NCI-H345 (cell line): ENCODE data around the gene ATG7.
A peak's percentile ranks its signal among the peaks of the same experiment; 100 is the strongest.
"Not testable (repeated sequence)": the region's sequence is repeated elsewhere in the genome, so short reads cannot be mapped to it uniquely, and the experiment has no call there.

ENCODE experiments used
- DNase-seq: peaks from one replicate; lab custom pipeline; 2025; lab: John Stamatoyannopoulos, UW

Gene ATG7

DNA sequence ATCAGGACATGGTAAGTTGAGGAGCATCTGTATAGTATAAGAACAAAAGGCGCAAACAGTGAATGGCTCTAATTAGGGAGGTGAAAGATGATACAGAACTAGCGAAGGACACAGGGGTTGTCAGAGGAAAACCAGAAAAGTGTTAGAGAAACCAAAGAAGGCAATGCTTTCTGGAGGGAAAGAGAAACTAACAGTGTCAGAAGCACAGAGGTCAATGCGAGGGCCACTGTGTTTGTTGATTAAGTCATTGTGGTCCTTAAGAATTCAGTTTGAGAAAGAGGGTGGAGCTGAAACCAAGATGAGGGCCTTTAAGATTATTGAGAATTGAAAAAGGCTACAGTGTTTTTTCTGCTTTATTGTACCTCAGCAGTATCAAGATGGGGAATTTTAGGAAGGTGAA lies 28.8 kb downstream of the ATG7 start:
- no peak for DNase-seq

DNA sequence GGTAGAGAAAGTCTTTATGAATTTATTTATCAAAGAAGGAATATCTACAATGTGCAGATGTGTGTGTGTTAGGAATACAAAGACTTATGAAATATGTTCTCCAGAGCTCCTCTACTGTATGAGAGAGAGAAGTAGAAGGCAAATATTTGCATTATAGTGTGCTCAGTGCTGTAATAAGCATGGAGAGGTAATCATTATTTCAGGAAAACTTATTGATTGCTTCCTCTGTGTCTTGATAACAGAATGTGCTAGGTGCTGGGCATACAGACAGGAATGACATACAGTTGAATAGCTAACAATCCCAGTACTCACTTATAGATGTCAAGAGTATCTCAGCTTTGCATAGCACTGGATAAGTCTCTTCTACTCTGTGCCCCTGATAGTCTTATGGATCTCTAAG lies 30.2 kb downstream of the ATG7 start:
- no peak for DNase-seq

DNA sequence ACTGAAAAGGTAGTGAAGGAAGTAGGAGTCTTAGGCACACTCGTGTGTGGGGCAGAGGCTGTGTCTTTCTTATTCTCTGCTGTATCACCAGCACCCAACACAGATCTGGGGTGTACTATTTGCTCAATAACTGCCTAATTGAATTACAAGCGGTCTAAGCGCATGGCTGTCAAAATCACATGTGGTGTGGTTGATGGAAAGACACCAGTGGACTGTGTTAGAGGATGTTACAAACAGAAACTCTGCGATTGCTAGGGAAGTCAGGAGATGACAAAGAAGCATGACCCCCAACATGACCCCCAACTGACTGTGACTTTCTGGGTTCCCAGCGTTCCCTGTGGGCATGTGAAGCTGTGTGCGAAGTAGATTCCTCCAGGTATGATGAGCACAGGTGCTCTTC lies 32.0 kb downstream of the ATG7 start:
- no peak for DNase-seq

DNA sequence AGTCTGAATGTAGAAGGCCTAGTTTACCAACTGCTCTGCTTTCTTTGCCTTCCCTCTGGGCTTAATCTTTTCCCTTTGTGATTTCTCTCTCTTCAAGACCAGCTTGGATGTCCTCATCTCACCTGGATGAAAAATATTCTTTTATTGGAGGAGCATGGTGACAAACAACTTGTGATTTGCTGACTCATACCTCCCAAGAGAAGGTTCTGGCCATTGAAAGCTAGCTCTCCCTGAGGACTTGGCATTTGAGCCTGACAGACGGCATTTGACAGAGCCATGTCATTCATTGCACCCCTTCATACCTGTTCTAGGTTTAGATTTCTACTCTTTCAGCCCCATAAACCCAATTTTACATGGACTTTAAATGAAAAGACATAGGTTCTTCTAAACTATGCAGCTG lies 33.3 kb downstream of the ATG7 start:
- DNase-seq: no peak

DNA sequence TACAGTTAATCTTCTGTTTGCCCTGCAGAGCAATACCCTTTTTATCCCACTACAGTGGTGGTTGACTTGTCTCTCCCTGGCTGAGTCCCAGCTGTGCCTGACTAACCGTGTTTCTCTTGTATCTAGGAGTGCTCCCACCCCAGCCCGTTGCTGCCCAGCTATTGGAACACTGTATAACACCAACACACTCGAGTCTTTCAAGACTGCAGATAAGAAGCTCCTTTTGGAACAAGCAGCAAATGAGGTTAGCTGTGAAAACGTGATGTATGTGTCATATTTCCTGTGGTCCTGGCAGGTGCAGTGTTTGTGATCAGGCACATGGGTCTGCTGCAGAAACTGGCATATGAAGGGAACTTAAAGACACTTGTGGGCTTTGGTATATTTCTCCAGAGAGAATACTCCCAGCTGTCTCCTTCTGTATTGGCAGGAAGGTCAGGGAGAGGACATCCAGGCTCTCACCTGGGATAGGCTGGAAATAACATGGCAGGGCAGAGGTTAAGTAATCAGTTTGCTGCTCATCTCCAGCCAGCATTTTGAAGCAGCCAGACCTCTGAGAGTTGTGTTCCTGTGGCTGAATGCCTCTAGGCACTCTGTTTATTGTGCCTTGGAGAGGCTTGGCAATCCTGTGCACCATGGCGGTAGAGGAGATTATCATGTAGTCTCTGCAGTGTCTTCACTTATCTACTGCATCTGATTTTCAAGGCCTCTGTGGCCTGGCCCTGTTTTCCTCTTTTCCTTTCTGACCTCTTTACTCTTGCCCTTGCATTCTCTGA lies 34.8 kb downstream of the ATG7 start:
- DNase-seq: no peak

DNA sequence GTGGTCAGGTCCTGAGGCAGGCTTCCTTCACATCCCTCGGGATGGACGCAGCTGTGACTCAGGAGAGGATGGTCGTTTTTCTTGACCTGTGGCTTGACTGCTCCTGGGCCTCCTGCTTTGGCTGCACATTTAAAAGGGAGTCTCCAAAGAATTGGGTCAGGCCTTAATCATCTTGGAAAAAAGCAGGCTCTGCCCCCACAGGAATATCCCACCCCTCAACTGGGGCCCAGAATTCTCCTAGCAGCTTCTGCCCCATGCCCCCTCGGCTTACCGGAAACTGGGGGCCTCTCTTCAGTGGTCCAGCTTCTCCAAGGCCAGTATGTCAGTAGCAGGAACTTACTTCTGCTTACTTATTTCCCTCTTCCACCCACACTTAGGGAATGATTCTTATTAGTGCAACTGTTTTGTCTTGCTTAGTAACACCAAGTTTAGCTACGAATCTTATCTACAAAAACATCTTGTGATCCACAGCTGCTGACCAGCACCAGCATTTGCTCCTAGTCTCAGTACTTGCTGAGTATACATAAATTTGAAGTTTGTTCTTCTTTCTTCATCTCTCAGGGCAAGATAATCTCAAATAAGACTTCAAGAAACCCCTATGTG lies 35.7 kb downstream of the ATG7 start:
- no peak for DNase-seq

DNA sequence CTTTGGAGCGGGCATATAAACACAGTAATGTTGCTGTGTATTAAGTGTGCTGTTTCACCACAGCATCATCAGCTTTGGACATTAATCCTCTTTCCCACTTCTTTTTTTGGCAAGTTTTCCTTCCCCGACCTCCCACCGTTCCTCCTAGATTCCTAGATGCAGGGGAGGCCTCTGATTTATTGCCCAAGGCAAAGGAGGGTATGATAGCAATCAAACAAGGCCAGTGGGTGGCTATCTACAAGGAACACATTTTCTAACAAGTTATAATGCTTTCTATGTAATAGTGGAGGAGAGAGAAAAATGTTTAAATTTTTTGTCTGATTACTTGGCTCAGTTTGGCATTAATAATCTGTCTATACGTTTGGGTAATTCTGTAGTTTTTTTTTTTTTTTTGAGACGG lies 38.1 kb downstream of the ATG7 start:
- no peak for DNase-seq

DNA sequence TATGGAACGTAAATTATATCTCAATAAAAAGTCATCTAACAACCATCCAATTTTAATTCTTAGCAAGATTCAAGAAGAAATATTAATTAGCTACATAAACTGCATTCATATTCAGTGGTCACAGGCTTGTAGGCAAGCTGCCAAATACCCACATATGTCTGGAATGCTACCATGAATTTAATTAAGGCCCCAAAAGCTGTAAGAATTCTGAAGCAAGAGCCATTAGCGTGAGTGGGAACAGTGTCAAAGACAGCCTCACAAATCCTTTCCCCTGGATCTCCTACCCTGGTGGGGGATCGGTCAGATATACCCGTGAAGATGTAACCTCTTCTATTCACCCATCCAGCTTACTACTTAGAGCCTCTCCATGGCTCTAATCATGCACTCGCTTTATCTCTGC lies 40.0 kb downstream of the ATG7 start:
- DNase-seq: no peak

DNA sequence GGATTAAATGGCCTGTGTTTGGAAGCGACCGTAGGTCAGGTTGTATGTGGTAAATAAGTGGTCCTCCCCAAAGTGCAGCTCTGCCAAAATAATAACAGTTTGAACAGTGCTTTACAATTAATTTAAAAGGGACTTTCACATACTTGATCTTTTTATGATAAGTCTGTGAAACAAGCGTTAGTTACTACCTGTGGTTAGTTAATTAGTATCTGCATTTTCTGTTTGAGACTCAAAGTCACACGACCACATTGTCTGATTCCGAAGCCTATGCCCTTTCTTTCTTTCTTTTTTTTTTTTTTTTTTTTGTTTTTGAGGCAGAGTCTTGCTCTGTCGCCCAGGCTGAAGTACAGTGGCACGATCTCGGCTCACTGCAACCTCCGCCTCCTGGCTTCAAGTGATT lies 45.1 kb downstream of the ATG7 start:
- DNase-seq: no peak

DNA sequence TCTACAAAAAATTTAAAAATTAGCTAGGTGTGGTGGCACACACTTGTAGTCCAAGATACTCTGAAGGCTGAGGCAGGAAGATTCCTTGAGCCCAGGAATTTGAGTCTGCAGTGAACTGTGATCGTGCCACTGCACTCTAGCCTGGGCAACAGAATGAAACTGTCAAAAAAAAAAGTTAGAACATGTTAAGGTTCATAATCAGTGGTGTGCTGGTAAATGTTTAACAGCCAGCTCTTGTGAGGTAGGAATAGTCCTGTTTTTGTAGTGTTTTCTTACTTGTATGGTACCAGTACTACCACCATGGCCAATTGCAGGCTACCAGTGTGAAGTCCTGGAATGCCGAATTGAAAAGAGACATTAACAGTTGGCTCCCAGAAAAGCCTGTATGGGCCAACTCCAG lies 50.7 kb downstream of the ATG7 start:
- no peak for DNase-seq

DNA sequence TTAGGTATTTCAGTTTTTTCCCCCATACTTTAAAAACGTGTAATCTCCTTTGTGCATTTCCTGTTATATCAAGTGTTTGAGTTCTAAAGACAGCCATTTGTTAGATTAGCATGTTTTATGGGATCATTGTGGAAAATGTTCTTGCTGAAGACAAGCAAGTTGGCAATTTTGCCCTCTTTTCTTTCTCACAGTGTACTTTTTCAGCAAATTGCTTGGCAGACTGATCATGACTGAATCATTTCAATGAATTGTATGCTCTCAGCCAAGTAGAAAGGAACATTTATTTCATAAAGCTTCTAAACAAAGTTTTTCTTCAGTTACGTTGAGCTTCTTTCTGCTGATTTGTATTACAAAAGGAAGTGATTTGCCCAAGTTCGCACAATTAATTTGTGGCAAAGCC lies 51.6 kb downstream of the ATG7 start:
- DNase-seq: no peak

DNA sequence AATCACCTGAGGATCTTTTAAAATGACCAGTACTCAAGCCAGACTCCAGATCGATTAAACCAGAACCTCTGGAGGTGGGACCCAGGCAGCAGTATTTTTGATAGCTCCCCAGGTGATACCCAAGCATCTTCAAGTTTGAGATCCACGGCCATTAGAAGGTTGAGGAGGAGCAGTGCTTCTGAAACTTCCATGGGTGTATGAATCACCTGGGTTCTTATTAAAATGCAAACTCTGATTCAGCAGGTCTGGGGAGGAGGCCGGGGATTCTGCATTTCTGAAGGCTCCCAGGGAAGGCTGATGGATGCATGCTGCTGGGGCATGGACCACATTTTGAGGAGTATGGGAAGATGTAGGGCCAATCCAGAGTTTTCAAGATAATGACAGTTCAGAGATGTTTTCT lies 55.4 kb downstream of the ATG7 start:
- DNase-seq: no peak

DNA sequence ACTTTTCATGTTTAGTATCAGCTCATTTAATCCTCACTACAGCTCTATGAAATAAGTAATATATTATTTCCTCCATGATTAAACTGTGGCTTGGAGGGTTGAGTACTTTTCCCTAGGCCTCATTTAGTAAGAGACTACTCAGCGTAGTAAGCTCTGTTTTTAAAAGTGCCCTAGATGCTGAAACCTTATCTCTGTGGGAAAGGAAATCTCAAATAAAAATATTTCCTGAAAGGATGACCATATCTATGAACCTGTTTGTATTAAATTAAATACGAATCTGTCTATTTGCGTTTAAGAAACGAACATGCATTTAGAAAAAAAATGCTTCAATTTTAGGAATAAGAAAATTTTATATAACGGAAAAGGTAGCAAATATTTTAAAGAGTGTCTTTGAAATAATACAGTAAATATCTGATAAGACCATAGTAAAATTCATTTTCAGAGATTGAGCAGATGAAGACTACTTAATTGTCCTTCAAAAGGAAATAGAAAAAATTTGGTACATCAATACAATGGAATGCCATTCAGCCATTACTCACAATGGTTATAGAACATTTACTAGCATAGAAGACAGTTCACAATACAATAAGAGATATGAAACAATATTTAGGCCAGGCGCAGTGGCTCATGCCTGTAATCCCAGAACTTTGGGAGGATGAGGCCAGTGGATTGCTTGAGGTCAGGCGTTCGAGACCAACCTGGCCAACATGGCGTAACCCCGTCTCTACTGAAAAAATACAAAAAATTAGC lies 56.2 kb downstream of the ATG7 start:
- no peak for DNase-seq

DNA sequence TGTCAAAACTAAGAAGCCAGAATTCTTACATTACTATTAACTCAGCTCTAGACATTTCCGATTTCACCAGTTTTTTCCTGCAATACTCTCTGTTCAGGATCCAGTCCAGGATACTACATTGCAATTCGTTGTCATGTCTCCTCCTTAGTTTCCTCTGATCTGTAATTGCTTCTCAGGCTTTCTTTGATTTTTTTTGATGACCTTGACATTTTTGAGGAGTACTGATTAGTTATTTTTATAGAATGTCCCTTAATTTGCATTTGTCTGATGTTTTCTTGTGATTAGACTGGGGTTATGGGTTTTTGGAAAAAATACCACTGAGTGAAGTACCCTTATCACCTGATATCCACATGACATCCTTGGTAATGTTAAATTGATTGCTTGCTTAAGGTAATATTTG lies 57.6 kb downstream of the ATG7 start:
- no peak for DNase-seq

DNA sequence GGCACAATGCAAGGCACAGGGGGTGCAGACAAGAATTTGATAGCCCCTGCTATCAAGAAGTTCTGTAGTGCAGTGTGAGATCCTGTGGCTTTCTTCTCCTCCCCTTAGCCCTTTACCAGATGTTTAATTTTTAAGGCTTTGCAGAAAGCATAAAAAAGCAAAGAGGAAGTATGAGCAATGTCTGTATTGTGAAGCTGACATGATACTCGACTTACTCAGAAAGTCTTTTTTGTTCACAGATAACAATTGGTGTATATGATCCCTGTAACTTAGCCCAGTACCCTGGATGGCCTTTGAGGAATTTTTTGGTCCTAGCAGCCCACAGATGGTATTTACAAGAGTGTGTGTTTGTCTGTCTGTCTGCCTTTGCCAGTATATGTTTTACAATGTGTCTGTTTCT lies 58.9 kb downstream of the ATG7 start:
- no peak for DNase-seq

DNA sequence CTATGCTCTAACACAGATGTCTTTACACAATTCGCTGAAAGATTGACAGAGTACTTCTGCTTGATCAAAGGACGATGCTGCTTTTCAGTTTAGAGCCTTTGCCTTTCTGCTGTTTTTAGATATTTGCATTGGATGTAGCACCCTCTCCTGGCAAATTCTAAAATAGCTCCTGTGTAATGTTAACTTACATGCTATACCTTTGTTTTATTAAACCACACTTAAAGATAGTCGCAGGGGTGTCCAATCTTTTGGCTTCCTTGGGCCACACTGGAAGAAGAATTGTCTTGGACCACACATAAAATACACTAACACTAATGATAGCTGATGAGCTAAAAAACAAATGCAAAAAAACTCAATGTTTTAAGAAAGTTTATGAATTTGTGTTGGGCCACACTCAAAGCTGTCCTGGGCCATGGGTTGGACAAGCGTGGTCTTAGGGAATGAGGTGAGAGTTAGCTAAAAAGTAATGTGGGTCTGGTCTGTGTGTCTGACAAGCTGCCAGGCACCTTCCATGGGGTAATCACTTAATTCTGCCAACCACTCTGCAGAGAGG lies 62.9 kb downstream of the ATG7 start:
- peak; percentile 50 for DNase-seq

DNA sequence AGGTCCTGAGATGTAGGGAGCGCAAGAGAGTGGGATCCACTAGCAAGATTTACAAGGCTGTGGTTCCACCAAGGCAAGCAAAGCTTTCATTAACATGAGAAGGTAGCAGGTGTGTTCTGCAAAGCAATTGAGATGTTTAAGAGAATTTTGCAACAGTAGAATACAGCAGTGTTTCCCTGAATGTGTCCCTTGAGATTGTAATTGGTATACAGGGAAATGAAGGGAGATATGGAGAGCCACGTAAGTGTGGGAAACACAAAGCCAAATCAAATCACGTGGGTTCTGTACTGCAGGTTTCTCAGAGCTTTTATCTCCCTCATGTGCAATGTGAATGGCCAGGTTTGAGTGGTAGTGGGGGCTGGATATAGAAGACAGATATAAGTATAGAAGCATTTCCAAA lies 67.3 kb downstream of the ATG7 start:
- DNase-seq: no peak

DNA sequence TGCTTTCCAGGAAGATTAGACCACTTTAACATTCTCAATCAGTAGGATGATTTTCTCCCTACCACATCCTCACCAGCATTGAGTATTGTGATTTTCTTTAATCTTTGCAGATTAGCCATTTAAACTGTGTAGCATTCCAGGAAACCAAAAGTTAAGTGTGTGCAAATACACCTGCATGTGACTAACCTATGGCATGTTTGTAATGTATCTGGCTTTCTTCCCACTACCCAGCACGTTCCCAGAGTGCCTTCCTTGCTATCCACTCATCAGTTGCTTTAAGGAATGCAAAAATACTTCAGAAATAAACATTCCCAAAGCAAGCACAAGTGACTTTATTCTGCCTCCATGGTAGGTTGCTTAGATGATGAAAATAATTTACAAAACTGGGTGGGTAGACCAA lies 74.2 kb downstream of the ATG7 start:
- DNase-seq: no peak

DNA sequence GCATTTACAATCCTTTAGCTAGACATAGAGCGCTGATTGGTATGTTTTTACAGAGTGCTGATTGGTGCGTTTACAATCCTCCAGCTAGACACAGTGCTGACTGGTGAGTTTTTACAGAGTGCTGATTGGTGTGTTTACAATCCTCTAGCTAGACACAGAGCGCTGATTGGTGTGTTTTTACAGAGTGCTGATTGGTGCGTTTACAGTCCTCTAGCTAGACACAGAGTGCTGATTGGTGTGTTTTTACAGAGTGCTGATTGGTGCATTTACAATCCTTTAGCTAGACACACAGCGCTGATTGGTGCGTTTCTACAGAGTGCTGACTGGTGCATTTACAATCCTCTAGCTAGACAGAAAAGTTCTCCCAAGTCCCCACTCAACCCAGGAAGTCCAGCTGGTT lies 76.7 kb downstream of the ATG7 start:
- DNase-seq: not testable (repeated sequence)

DNA sequence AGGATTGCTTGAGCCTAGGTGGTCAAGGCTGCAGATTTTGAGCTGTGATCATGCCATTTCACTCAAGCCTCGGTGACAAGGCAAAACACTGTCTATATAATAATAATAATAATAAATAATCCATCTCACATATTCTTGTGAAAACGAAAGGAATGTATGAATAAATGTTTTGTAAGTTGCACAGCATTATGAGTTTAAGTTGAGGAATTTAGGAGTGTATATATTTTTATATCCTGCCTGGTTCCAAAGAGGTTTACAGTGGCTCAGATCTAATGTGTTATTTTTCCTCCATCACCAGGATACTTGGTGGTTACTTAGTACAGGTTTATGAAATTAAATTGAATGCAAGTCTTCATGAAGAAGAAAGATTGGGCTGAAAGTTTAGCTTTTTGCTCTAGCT lies 77.2 kb downstream of the ATG7 start:
- DNase-seq: no peak

DNA sequence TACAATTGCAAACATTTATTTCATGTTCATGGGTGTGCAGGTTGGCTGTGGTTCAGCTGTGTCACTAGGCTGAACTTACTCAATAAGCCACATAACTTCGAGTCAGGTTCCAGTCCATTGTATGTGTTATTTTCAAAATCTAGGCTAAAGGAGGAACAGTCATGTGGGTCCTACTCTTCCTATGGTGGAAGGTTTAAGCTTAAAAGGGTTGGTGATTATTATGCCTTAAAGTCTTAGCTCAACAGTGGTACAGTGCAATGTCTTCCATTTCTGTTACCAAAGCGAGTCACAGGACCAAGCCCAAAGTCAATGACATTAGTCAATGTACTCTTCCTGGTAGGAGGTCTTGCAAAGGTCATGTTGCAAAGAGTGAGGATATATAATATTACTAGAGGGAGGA lies 78.2 kb downstream of the ATG7 start:
- no peak for DNase-seq

DNA sequence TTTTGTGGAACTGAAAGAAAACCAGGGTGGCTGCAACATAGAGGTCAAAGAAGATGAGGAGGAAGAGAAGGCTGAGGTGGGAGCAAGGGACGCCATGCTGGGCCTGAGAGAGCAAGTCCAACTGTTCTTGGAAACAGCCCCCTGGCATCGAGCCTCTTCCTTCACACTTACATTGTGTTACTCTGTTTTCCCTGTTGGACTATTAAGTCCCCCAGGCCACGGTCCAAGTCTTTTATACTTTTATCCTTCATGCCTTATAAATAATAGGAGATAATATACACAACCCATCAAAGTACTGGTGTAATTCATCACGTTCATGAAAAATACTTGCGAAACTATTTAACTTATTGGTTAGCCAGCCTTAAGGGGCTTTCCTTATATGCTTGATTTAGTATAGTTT lies 79.3 kb downstream of the ATG7 start:
- DNase-seq: no peak

DNA sequence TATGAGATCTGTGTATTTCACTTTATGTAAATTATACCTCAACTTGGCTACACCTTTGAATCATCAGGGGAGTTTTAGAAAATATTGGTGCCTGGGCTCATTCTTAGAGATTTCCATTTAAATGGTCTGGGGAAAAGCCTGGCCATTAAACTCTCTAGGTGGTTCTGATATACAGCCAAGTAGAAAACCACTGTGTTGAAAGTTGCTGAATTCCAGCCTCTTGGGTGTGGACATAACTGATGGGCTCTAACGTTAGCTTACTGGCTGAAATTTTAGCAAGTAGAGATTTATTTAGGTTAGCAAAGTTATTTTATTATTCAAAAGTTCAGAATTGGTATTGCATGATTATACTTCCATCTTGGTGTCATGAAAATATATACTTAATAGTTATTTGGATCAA lies 84.1 kb downstream of the ATG7 start:
- no peak for DNase-seq
